Uterus (tissue), 2 donors: Measurements from ENCODE around the gene KRT33A.

ENCODE experiments used
- POLR2A ChIP-seq, 2 donors: fragments of 450-650 bp; IDR thresholded peaks; one replicate each; pipeline ENCODE4 v1.6.1; 2016; ENCODE audit warnings: antibody characterized with exemption in 2 of 2, mild to moderate bottlenecking in 1 of 2, moderate library complexity in 1 of 2
- TF ChIP-seq, protein P1 (sequence below), 4 experiments: fragments of 200-600 bp in 2 of 4; fragments of 450-650 bp in 2 of 4; sonication (generic) in 2 of 4; IDR thresholded peaks; one replicate each; pipeline ENCODE4 v1.5.1; 2016 to 2019; ENCODE audit warnings: antibody characterized with exemption in 4 of 4, mild to moderate bottlenecking in 2 of 4, moderate library complexity in 1 of 4

DNA sequence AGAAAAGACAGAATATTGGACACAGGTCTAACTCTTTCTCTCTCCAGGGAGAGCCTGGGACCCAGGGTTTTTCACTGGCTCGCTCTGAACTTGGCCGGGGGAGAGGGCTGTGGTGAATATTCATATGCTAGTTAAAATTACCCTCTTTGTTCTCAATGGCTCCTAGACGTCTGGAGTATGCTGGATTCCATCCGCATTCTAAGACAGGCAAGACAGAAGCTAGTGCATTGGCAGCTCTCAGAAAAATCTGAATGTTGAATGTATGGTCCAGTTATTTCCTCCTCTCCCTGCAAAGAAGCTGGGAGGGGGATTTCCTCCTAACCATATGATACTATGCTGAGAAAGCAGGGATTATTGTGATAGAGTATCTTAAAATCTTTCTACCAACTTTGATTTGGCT lies 37.0 kb upstream of the KRT33A start:
- TF ChIP-seq, protein P1, sequence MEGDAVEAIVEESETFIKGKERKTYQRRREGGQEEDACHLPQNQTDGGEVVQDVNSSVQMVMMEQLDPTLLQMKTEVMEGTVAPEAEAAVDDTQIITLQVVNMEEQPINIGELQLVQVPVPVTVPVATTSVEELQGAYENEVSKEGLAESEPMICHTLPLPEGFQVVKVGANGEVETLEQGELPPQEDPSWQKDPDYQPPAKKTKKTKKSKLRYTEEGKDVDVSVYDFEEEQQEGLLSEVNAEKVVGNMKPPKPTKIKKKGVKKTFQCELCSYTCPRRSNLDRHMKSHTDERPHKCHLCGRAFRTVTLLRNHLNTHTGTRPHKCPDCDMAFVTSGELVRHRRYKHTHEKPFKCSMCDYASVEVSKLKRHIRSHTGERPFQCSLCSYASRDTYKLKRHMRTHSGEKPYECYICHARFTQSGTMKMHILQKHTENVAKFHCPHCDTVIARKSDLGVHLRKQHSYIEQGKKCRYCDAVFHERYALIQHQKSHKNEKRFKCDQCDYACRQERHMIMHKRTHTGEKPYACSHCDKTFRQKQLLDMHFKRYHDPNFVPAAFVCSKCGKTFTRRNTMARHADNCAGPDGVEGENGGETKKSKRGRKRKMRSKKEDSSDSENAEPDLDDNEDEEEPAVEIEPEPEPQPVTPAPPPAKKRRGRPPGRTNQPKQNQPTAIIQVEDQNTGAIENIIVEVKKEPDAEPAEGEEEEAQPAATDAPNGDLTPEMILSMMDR (IDR thresholded peaks at IDR 0.05): no peak
- no peak for TF ChIP-seq POLR2A (IDR thresholded peaks at IDR 0.05)
